IMR-90 (cell line): ENCODE results near the gene DPF3. TPM values are rescaled to one million over a fixed set of nuclear protein-coding genes. Genes with fewer than 3 reads are reported as not detected.

Experiments used
- ATAC-seq: fragments of 200-7000 bp; cut with Tn5 transposase; 2 replicates; pipeline ENCODE4 v1.9.1; 2020; ENCODE audit warnings: low read depth, mild to moderate bottlenecking, moderate library complexity
- BruUV-seq: library from RNA; stranded (reverse); fragments of 400-500 nt; replicated peaks from 2 replicates; lab custom pipeline; 2021; lab: Mats Ljungman, UMichigan
- CTCF ChIA-PET: fragments of 300-600 bp; formaldehyde crosslinking; extraction: SDS; loops from one replicate; lab custom pipeline; 2021; ENCODE audit warnings: antibody characterized with exemption; lab: Yijun Ruan, JAX
- POLR2A ChIA-PET: fragments of 300-600 bp; sonication (Branson Sonifier 250); formaldehyde crosslinking; loops from one replicate; lab custom pipeline; 2022; ENCODE audit warnings: antibody characterized with exemption; ENCODE audit not compliant: unreplicated experiment; lab: Charles Lee
- DNase-seq: peaks from one replicate; pipeline ENCODE4 v3.0.0; 2013
- H2AFZ ChIP-seq: replicated peaks from 2 replicates; pipeline ENCODE3; 2013; ENCODE audit warnings: low read length, mild to moderate bottlenecking; ENCODE audit not compliant: poor library complexity
- H2AK5ac ChIP-seq: 2 replicates; pipeline ENCODE4 v1.6.1; 2013; ENCODE audit warnings: low read depth, low read length, inconsistent platforms
- H2AK9ac ChIP-seq: replicated peaks from 2 replicates; pipeline ENCODE3; 2013; ENCODE audit warnings: mild to moderate bottlenecking, low read depth, low read length, moderate library complexity; ENCODE audit not compliant: poor library complexity
- H2BK120ac ChIP-seq: 2 replicates; pipeline ENCODE4 v1.6.1; 2013; ENCODE audit warnings: low read depth, low read length, inconsistent platforms
- H2BK15ac ChIP-seq: 3 replicates; pipeline ENCODE4 v1.6.1; 2013; ENCODE audit warnings: low read depth, low read length, inconsistent platforms
- H2BK20ac ChIP-seq: 2 replicates; pipeline ENCODE4 v1.6.1; 2013; ENCODE audit warnings: low read depth, mild to moderate bottlenecking, inconsistent platforms, low read length, moderate library complexity
- H2BK5ac ChIP-seq: 2 replicates; pipeline ENCODE4 v1.6.1; 2013; ENCODE audit warnings: mild to moderate bottlenecking, low read depth, low read length, inconsistent platforms; ENCODE audit not compliant: poor library complexity, severe bottlenecking
- H3K14ac ChIP-seq: replicated peaks from 2 replicates; pipeline ENCODE4 v1.6.1; 2013; ENCODE audit warnings: low read depth, low read length, inconsistent platforms
- H3K18ac ChIP-seq: 2 replicates; pipeline ENCODE4 v1.6.1; 2013; ENCODE audit warnings: low read depth, low read length, control low read depth
- H3K23ac ChIP-seq: 2 replicates; pipeline ENCODE4 v1.6.1; 2013; ENCODE audit warnings: low read depth, low read length, inconsistent platforms
- H3K27ac ChIP-seq: 2 replicates; pipeline ENCODE4 v1.5.1; 2013; ENCODE audit warnings: mild to moderate bottlenecking, control low read depth, low read length; ENCODE audit not compliant: insufficient read depth
- H3K27me3 ChIP-seq: 2 replicates; pipeline ENCODE4 v1.6.1; 2013; ENCODE audit warnings: low read length; ENCODE audit not compliant: control insufficient read depth, insufficient read depth
- H3K36me3 ChIP-seq: 2 replicates; pipeline ENCODE4 v1.6.1; 2013; ENCODE audit warnings: low read length, mixed read lengths; ENCODE audit not compliant: control insufficient read depth, insufficient read depth
- H3K4ac ChIP-seq: 2 replicates; pipeline ENCODE4 v1.6.1; 2013; ENCODE audit warnings: low read depth, low read length, inconsistent platforms
- H3K4me1 ChIP-seq: 2 replicates; pipeline ENCODE4 v1.6.1; 2013; ENCODE audit warnings: low read length, mixed read lengths; ENCODE audit not compliant: control insufficient read depth, insufficient read depth
- H3K4me2 ChIP-seq: 2 replicates; pipeline ENCODE4 v1.6.1; 2013; ENCODE audit warnings: low read depth, mild to moderate bottlenecking, control low read depth, low read length, moderate library complexity
- H3K4me3 ChIP-seq: 2 replicates; pipeline ENCODE4 v1.5.1; 2013; ENCODE audit warnings: low read depth, mild to moderate bottlenecking, control low read depth, low read length, moderate library complexity; ENCODE audit not compliant: insufficient read depth
- H3K56ac ChIP-seq: 2 replicates; pipeline ENCODE4 v1.6.1; 2013; ENCODE audit warnings: low read length, inconsistent platforms; ENCODE audit not compliant: insufficient read depth; ENCODE audit errors: extremely low read depth
- H3K79me1 ChIP-seq, 2 experiments: 2 replicates each; pipeline ENCODE4 v1.6.1; 2013; ENCODE audit warnings: low read length in 2 of 2, inconsistent platforms in 1 of 2, low read depth in 1 of 2
- H3K9ac ChIP-seq: 2 replicates; pipeline ENCODE4 v1.6.1; 2013; ENCODE audit warnings: low read depth, low read length, control low read depth
- H3K9me1 ChIP-seq: 2 replicates; pipeline ENCODE4 v1.6.1; 2013; ENCODE audit warnings: low read length, inconsistent platforms; ENCODE audit not compliant: insufficient read depth
- H3K9me3 ChIP-seq: 2 replicates; pipeline ENCODE4 v1.6.1; 2013; ENCODE audit warnings: low read length; ENCODE audit not compliant: control insufficient read depth, insufficient read depth
- H4K20me1 ChIP-seq: 2 replicates; pipeline ENCODE4 v1.6.1; 2013; ENCODE audit warnings: low read length, inconsistent platforms; ENCODE audit not compliant: insufficient read depth
- H4K5ac ChIP-seq: 2 replicates; pipeline ENCODE4 v1.6.1; 2013; ENCODE audit warnings: mild to moderate bottlenecking, low read depth, low read length, control low read depth
- H4K8ac ChIP-seq, 2 experiments: 2 replicates each; pipeline ENCODE4 v1.6.1; 2013; ENCODE audit warnings: low read depth in 2 of 2, low read length in 2 of 2, control low read depth in 1 of 2, inconsistent platforms in 1 of 2
- H4K91ac ChIP-seq: 2 replicates; pipeline ENCODE4 v1.6.1; 2013; ENCODE audit warnings: low read depth, low read length, inconsistent platforms; ENCODE audit not compliant: insufficient read depth
- MAFK ChIP-seq: IDR thresholded peaks from 2 replicates; pipeline ENCODE4 v1.6.1; 2012; ENCODE audit warnings: low read depth, low read length, improper control_type of control experiment
- MXI1 ChIP-seq: IDR thresholded peaks from 2 replicates; pipeline ENCODE4 v1.6.1; 2012; ENCODE audit warnings: low read depth, mild to moderate bottlenecking, low read length, moderate library complexity, borderline replicate concordance
- POLR2A ChIP-seq: IDR thresholded peaks from 2 replicates; pipeline ENCODE4 v1.6.1; 2012; ENCODE audit warnings: mild to moderate bottlenecking, low read depth, low read length
- RAD21 ChIP-seq: IDR thresholded peaks from 2 replicates; pipeline ENCODE4 v1.6.1; 2012; ENCODE audit warnings: low read length, improper control_type of control experiment
- RFX5 ChIP-seq: IDR thresholded peaks from 2 replicates; pipeline ENCODE4 v1.8.0; 2012; ENCODE audit warnings: low read depth, mild to moderate bottlenecking, low read length, moderate library complexity
- SMC3 ChIP-seq: fragments of 150-350 bp; IDR thresholded peaks from 2 replicates; pipeline ENCODE4 v1.6.1; 2016; ENCODE audit warnings: low read depth, mild to moderate bottlenecking, antibody characterized with exemption, low read length, moderate library complexity
- WGBS, 2 experiments: methylation state at CpG; one replicate each; pipeline versions ENCODE4 v1.1.5 to v1.1.7; 2013; ENCODE audit warnings: missing lambda C conversion rate in 2 of 2; ENCODE audit not compliant: insufficient read length in 1 of 2; ENCODE audit errors: extremely low coverage in 2 of 2; 5-methylcytosine and 5-hydroxymethylcytosine counted together
- dilution Hi-C: fragments of 300-500 bp; cut with HindIII; formaldehyde crosslinking; loops from one replicate; pipeline ENCODE4 v1.14.3; 2018; ENCODE audit warnings: low sequenced_read_pairs; ENCODE audit not compliant: unreplicated experiment
- in situ Hi-C: fragments of 300-500 bp; cut with MboI; formaldehyde crosslinking; loops from 3 replicates; pipeline ENCODE4 v1.14.3; 2019; ENCODE audit warnings: low sequenced_read_pairs, inconsistent platforms, mixed read lengths
- intact Hi-C: fragments of 100-400 bp; cut with micrococcal nuclease; formaldehyde crosslinking; loops from 2 replicates; pipeline ENCODE4 v1.10.0; 2022
- polyA plus RNA-seq, 3 experiments: library from polyadenylated mRNA; depleted of rRNA; stranded (reverse); fragments of >200 nt; gene quantifications; 2 replicates each; pipeline ENCODE4 v1.2.3, GENCODE V29; 2012; ENCODE audit warnings: low replicate concordance in 1 of 3
- total RNA-seq: library from RNA; depleted of rRNA; stranded (reverse); fragments of >200 nt; gene quantifications from 2 replicates; pipeline ENCODE4 v1.2.3, GENCODE V29; 2012
- TF ChIP-seq, protein P1 (sequence below): fragments of 150-350 bp; IDR thresholded peaks from 2 replicates; pipeline ENCODE4 v1.6.1; 2017; ENCODE audit warnings: mild to moderate bottlenecking, antibody characterized with exemption, low read length, low read depth

DPF3 gene
- total and polyA plus RNA-seq, 2 of the 4 experiments (the other 2 are of a cell fraction): 30.5 to 32.8 TPM

GRCh38 chr14:72868500-72868899 is 25.4 kb downstream of the DPF3 start:
- no peak for TF ChIP-seq MXI1
- TF ChIP-seq RFX5: no peak
- no peak for TF ChIP-seq POLR2A
- TF ChIP-seq MAFK: no peak
- TF ChIP-seq, protein P1, sequence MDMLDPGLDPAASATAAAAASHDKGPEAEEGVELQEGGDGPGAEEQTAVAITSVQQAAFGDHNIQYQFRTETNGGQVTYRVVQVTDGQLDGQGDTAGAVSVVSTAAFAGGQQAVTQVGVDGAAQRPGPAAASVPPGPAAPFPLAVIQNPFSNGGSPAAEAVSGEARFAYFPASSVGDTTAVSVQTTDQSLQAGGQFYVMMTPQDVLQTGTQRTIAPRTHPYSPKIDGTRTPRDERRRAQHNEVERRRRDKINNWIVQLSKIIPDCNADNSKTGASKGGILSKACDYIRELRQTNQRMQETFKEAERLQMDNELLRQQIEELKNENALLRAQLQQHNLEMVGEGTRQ: no peak
- TF ChIP-seq SMC3: no peak
- no peak for TF ChIP-seq RAD21
- Histone ChIP-seq H2AK9ac (no peak overlapping the region), H2BK120ac (no peak overlapping the region), H2BK15ac (no peak overlapping the region), H3K4me3 (no peak overlapping the region), H3K4me1 (peaks cover 5% of the 10 kb centered on the region), H4K91ac (no peak overlapping the region), H3K14ac (no peak overlapping the region), H3K56ac (no peak overlapping the region), H3K36me3 (no peaks in the 10 kb centered on the region), H3K4me2 (no peak overlapping the region), H4K8ac (no peak overlapping the region), H3K27ac (no peak overlapping the region), H2AK5ac (no peak overlapping the region), H3K9ac (no peak overlapping the region), H3K23ac (no peak overlapping the region), H2BK5ac (no peak overlapping the region), H4K5ac (no peak overlapping the region), H3K4ac (no peak overlapping the region), H4K20me1 (peaks cover 31% of the 10 kb centered on the region), H3K27me3 (no peaks in the 10 kb centered on the region), H3K9me1 (peaks cover 8% of the 10 kb centered on the region; the same call in 1 of the 2 replicates), H3K9me3 (no peaks in the 10 kb centered on the region), H2BK20ac (no peak overlapping the region), H3K18ac (no peak overlapping the region), H3K79me1 (peaks cover 50 to 60% of the 10 kb centered on the region in 2 experiments), H2AFZ (no peak overlapping the region)
- ChIA-PET CTCF (no interaction called here), POLR2A (no interaction called here)
- DNase-seq: no peak
- no peak for ATAC-seq
- in situ Hi-C loops (no loop called here), intact Hi-C loops (no loop called here), dilution Hi-C loops (no loop called here)
- 100% methylated on average over 1 of the region's 3 CpGs; no CpG with 5 or more reads in 1 of the 2 experiments for WGBS, 2 experiments
- no TSS peak for BruUV-seq
